Peyer's patch (tissue), 4 donors: ENCODE results near the gene F3. TPM values are rescaled to one million over a fixed set of nuclear protein-coding genes. Genes with fewer than 3 reads are reported as not detected.

Experiments used
- DNase-seq, 3 donors: peaks; one replicate each; pipeline ENCODE4 v3.0.0-alpha.2; 2017 to 2019
- H3K27ac ChIP-seq, 4 donors: fragments of 200-600 bp; sonication (generic); one replicate each; pipeline ENCODE4 v1.5.1; 2016 to 2019
- H3K27me3 ChIP-seq, 2 donors: fragments of 200-600 bp; sonication (generic); one replicate each; pipeline ENCODE4 v1.5.1; 2019
- H3K36me3 ChIP-seq, 3 donors: fragments of 200-600 bp; sonication (generic); one replicate each; pipeline ENCODE4 v1.5.1; 2016 to 2019
- H3K4me1 ChIP-seq, 4 donors: fragments of 200-600 bp; sonication (generic); one replicate each; pipeline ENCODE4 v1.5.1; 2016 to 2019
- H3K4me3 ChIP-seq, 4 donors: fragments of 200-600 bp; sonication (generic); 1 replicate in 3 of 4; 2 replicates in 1 of 4; pipeline ENCODE4 v1.5.1; 2016 to 2019; ENCODE audit warnings: mild to moderate bottlenecking in 1 of 4
- H3K9me3 ChIP-seq, 4 donors: fragments of 200-600 bp; sonication (generic); one replicate each; pipeline ENCODE4 v1.5.1; 2016 to 2019; ENCODE audit warnings: mild to moderate bottlenecking in 1 of 4
- POLR2A ChIP-seq, 2 donors: fragments of 450-650 bp; IDR thresholded peaks; one replicate each; pipeline ENCODE4 v1.5.1; 2017; ENCODE audit warnings: antibody characterized with exemption in 2 of 2, mild to moderate bottlenecking in 2 of 2, moderate library complexity in 2 of 2
- total RNA-seq, 4 donors: library from RNA; depleted of rRNA; stranded (reverse); fragments of >200 nt; gene quantifications; one replicate each; pipeline ENCODE4 v1.1.0, GENCODE V29; 2016
- TF ChIP-seq, protein P1 (sequence below), 6 experiments: fragments of 450-650 bp in 4 of 6; fragments of 200-600 bp in 2 of 6; sonication (generic) in 1 of 6; IDR thresholded peaks; one replicate each; pipeline ENCODE4 v1.5.1; 2017 to 2019; ENCODE audit warnings: antibody characterized with exemption in 6 of 6, mild to moderate bottlenecking in 3 of 6, moderate library complexity in 1 of 6

The F3 gene
- total RNA-seq, 4 donors from 2014 or later, result 76.9 to 445 (median 137) TPM

DNA sequence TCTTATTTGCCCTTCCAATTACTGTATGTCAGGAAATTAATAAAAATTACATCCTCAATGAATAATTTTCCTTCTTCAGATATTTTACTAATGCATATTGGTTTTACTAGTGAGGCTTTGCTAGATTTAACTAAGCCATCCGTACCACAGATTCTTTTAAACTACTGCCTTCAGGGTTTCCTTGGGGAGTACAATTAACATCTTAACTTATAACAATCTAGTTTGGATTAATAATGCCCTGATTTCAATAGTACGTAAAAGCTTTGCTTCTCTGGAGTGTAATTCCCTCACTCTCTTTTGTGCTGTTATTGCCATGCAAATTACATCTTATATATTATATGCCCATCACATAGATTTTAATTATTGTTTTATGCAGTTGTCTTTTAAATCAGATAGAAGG, 24.3 kb upstream of the F3 start:
- Histone ChIP-seq H3K27me3 (no peaks in the 10 kb centered on the region), H3K36me3 (no peaks in the 10 kb centered on the region), H3K27ac (no peak overlapping the region), H3K4me1 (no peaks in the 10 kb centered on the region), H3K9me3 (peaks cover 0 to 4% (median 0%) of the 10 kb centered on the region in 4 donors), H3K4me3 (no peak overlapping the region)
- TF ChIP-seq, protein P1, sequence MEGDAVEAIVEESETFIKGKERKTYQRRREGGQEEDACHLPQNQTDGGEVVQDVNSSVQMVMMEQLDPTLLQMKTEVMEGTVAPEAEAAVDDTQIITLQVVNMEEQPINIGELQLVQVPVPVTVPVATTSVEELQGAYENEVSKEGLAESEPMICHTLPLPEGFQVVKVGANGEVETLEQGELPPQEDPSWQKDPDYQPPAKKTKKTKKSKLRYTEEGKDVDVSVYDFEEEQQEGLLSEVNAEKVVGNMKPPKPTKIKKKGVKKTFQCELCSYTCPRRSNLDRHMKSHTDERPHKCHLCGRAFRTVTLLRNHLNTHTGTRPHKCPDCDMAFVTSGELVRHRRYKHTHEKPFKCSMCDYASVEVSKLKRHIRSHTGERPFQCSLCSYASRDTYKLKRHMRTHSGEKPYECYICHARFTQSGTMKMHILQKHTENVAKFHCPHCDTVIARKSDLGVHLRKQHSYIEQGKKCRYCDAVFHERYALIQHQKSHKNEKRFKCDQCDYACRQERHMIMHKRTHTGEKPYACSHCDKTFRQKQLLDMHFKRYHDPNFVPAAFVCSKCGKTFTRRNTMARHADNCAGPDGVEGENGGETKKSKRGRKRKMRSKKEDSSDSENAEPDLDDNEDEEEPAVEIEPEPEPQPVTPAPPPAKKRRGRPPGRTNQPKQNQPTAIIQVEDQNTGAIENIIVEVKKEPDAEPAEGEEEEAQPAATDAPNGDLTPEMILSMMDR (IDR thresholded peaks at IDR 0.05), result no peak
- no peak for TF ChIP-seq POLR2A (IDR thresholded peaks at IDR 0.05)
- DNase-seq, result no peak

DNA sequence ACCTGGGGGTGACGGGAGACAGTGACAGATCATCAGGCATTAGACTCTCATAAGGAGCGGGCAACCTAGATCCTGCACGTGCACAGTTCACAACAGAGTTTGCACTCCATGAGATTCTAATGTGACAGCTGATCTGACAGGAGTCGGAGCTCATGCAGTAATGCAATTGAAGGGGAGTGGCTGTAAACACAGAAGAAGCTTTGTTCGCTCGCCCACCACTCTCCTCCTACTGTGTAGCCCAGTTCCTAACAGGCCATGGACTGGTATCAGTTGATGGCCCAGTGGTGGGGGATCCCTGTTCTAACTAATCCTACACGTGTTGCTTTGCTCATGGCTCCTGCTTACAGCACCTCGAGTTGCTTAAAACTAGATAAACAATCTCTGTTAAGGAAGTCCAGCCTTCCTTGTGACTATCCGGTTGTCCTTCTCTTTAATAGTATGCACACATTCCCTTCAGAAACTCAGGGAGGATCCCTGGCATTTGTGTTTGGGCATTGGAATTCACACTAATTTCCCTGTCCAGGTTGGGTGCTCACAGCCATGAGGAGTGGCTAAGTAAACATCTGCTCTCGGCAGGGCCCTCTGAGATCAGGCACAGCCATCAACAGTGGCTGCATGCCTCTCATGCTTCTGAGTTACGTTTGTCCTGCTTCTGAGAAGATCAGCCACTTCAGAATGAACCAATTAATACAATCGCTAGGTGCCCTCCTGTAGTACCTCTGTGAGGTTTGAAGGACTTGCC, 21.1 kb upstream of the F3 start:
- Histone ChIP-seq H3K4me1 (no peaks in the 10 kb centered on the region), H3K4me3 (no peak overlapping the region), H3K27ac (peak overlapping the region in 2 of 4 donors; percentile 35 to 42), H3K36me3 (no peaks in the 10 kb centered on the region), H3K27me3 (no peaks in the 10 kb centered on the region), H3K9me3 (no peaks in the 10 kb centered on the region)
- DNase-seq, result peak in 1 of 3 donors; percentile 48
- TF ChIP-seq, protein P1 (IDR thresholded peaks at IDR 0.05), result no peak
- no peak for TF ChIP-seq POLR2A (IDR thresholded peaks at IDR 0.05)

DNA sequence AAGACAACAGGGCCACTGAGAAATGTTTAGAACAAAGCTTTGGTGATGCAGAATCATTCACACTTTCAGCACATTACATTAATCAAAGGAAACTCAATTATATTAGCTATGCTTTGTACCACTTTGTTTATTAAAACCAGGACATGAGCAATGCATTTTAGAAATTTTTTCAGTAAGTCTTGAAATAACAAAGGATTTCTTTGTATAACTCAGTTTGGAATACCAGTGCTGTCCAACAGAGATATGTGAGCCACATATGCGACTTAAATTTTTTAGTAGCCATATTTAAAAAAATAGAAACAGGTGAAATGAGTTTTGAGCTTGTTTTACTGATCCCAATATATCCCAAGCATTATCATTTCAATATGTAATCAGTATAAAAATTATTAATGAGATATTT, 18.8 kb upstream of the F3 start:
- no peaks in the 10 kb centered on the region for H3K36me3 ChIP-seq
- no peaks in the 10 kb centered on the region for H3K4me1 ChIP-seq
- no peaks in the 10 kb centered on the region for H3K27me3 ChIP-seq
- no peak overlapping the region for H3K27ac ChIP-seq
- no peaks in the 10 kb centered on the region for H3K9me3 ChIP-seq
- no peak for TF ChIP-seq POLR2A (IDR thresholded peaks at IDR 0.05)
- TF ChIP-seq, protein P1 (IDR thresholded peaks at IDR 0.05), result no peak
- no peak overlapping the region for H3K4me3 ChIP-seq
- DNase-seq, result no peak

DNA sequence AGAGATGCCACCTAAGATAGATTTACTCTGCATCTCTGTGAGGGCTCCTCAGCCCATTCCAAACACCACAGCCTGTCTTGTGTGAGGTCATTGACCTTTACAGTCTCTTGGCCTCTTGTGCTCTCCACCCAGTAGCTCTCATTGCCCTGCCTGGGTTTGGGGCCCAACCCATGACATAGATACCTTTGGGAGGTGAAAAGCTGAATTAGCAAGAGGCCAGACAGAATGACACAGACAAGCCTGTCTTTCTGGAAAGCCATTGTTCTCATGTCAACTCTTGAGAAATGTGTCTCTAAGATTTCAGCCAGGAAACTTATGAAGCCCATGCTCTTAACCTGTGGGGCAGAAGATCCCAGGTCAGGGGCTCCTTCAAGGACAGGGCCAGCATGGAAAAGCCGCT, 18.4 kb upstream of the F3 start:
- Histone ChIP-seq H3K27me3 (no peaks in the 10 kb centered on the region), H3K27ac (no peak overlapping the region), H3K36me3 (no peaks in the 10 kb centered on the region), H3K4me1 (no peaks in the 10 kb centered on the region), H3K4me3 (no peak overlapping the region), H3K9me3 (no peaks in the 10 kb centered on the region)
- no peak for DNase-seq
- TF ChIP-seq, protein P1 (IDR thresholded peaks at IDR 0.05), result no peak

DNA sequence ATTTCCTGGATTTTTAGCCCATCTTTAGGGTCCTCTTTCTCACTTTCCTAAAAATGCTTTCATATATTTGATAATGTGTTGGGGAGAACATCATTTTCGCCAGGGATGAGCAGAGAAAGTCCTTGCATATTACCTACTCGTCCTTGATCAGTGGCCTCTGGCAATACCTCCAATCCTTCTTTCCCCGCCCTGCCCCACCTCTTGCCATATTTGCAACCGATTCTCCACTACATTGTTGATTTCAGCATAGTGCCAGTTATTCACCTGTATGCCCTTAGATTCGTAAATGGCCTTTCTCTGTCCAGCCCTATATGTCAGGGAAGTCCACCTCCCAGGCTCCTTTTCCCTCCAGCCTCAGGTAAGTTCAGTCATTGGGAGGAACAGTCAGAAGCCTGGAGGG, 13.5 kb upstream of the F3 start:
- Histone ChIP-seq H3K27me3 (no peaks in the 10 kb centered on the region), H3K4me3 (no peak overlapping the region), H3K36me3 (no peaks in the 10 kb centered on the region), H3K27ac (no peak overlapping the region), H3K4me1 (peaks cover 0 to 4% (median 0%) of the 10 kb centered on the region in 4 donors), H3K9me3 (no peaks in the 10 kb centered on the region)
- no peak for TF ChIP-seq POLR2A (IDR thresholded peaks at IDR 0.05)
- TF ChIP-seq, protein P1 (IDR thresholded peaks at IDR 0.05), result no peak
- DNase-seq, result no peak
